Activated CD4-positive, alpha-beta T cell treated with anti-CD3 and anti-CD28 coated beads for 48 hours (primary cell): ENCODE measurements around the gene GYG1.
"Not testable (repeated sequence)": the region's sequence is repeated elsewhere in the genome, so short reads cannot be mapped to it uniquely, and the experiment has no call there.

ENCODE experiments used
- DNase-seq: peaks from one replicate; pipeline ENCODE4 v3.0.0-alpha.2; 2020

GYG1 gene

GRCh38 chr3:148991219-148992026, at the start of gene GYG1:
Gene GYG1 (plus strand): TSS chr3:148991540. CDS start chr3:148991641, 101 bp downstream.
- DNase-seq = peak; percentile 81

- peak; percentile 7 for DNase-seq
Measured at GRCh38 chr3:148943506-148944205, 47.7 kb upstream of the GYG1 start.

GRCh38 chr3:148945116-148945515, 46.2 kb upstream of the GYG1 start:
- DNase-seq = no peak

GRCh38 chr3:148948913-148949657, 42.3 kb upstream of the GYG1 start:
- DNase-seq = no peak

GRCh38 chr3:148950806-148951205, 40.5 kb upstream of the GYG1 start:
- no peak for DNase-seq

- DNase-seq = no peak
Measured at GRCh38 chr3:148951599-148952361, 39.6 kb upstream of the GYG1 start.

GRCh38 chr3:148953094-148953493, 38.2 kb upstream of the GYG1 start:
- DNase-seq = no peak

GRCh38 chr3:148954981-148955380, 36.4 kb upstream of the GYG1 start:
- DNase-seq = no peak

- peak; percentile 21 for DNase-seq
Measured at GRCh38 chr3:148955544-148956346, 35.6 kb upstream of the GYG1 start.

- peak; percentile 11 for DNase-seq
Measured at GRCh38 chr3:148957586-148957985, 33.8 kb upstream of the GYG1 start.

- no peak for DNase-seq
Measured at GRCh38 chr3:148958696-148959095, 32.6 kb upstream of the GYG1 start.

GRCh38 chr3:148962513-148962912, 28.8 kb upstream of the GYG1 start:
- DNase-seq = no peak

- no peak for DNase-seq
Measured at GRCh38 chr3:148964809-148965208, 26.5 kb upstream of the GYG1 start.

- no peak for DNase-seq
Measured at GRCh38 chr3:148968321-148968720, 23.0 kb upstream of the GYG1 start.

GRCh38 chr3:148970271-148970670, 21.1 kb upstream of the GYG1 start:
- DNase-seq = no peak

GRCh38 chr3:148971401-148972163, 19.8 kb upstream of the GYG1 start:
- no peak for DNase-seq

- no peak for DNase-seq
Measured at GRCh38 chr3:148974726-148975125, 16.6 kb upstream of the GYG1 start.

GRCh38 chr3:148975248-148975647, 16.1 kb upstream of the GYG1 start:
- no peak for DNase-seq

- DNase-seq = no peak
Measured at GRCh38 chr3:148975696-148976095, 15.6 kb upstream of the GYG1 start.

- no peak for DNase-seq
Measured at GRCh38 chr3:148981273-148981672, 10.1 kb upstream of the GYG1 start.

- not testable (repeated sequence) for DNase-seq
Measured at GRCh38 chr3:148987551-148987950, 3.8 kb upstream of the GYG1 start.
